Activated CD8-positive, alpha-beta memory T cell treated with anti-CD3 and anti-CD28 coated beads for 4 hours (primary cell): Measurements from ENCODE around the gene EXOSC7.
"Not testable (repeated sequence)": the region's sequence is repeated elsewhere in the genome, so short reads cannot be mapped to it uniquely, and the experiment has no call there.

Experiments
- DNase-seq, 2 donors: peaks; one replicate each; pipeline ENCODE4 v3.0.0-alpha.2; 2020; ENCODE audit warnings: low read depth in 2 of 2

EXOSC7 gene

DNA sequence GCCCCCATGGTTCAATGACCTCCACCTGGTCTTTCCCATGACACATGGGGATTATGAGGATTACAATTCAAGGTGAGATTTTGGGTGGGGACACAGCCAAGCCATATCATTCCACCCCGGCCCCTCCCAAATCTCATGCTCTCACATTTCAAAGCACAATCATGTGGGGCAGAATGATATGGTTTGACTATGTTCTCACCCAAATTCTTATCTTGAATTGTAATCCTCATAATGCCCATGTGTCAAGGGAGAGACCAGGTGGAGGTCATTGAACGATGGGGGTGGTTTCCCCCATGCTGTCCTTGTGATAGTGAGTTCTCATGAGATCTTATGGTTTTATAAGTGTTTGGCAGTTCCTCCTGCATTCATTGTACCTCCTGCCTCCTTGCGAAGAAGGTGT is 47.6 kb downstream of the EXOSC7 start:
- DNase-seq: no peak

DNA sequence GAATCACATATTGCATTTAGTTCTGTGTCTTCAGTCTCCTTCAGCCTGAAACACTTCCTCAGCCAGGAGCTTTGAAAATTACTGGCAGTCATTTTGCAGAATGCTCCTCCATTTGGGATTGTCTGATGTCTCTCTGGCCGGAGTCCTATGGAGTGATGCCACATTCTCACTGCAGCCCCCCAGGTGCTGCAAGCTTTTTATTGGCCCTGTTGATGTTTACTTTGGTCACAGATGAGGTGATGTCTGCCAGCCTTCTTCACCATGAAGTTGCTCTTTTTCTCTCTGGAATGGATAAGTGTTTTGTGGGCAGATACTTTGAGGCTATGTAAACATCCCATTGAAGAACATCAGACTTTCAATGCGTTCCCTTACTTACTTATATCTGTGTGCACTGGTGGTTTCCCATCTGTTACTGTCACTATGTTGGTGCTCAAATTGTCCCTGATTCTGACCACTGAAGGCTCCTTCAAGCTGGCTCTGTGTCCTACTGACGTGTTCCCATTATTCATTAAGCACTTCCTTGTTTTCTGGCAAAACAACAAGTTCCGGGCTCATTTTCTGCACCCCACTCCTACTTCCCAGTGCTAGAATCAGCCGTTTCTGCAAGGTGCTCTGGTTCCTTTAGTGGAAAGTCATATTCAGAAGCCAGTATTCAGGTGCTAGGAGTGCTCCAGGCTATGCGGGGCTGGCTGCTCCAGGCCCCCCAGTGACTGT is 48.7 kb downstream of the EXOSC7 start:
- DNase-seq: no peak

DNA sequence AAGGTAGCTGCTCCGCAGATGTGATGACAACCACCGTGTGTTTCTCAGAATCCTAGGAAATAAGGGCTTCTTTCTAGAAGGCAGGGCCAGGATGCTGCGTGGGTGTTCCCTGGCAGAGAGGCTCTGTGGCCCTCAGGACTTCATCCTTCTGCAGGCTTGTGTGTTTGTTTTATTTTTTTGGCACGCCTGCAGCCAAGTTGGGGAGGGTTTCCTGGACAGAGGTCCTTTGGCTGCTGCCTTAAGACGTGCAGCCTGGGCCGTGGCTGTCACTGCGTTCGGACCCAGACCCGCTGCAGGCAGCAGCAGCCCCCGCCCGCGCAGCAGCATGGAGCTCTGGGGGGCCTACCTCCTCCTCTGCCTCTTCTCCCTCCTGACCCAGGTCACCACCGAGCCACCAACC is 50.0 kb downstream of the EXOSC7 start, which contains the start of gene CLEC3B:
CLEC3B (plus strand) TSS at position 266 of the 400 bp plus-strand sequence; CDS start at position 326, 60 bp downstream.
- no peak for DNase-seq

DNA sequence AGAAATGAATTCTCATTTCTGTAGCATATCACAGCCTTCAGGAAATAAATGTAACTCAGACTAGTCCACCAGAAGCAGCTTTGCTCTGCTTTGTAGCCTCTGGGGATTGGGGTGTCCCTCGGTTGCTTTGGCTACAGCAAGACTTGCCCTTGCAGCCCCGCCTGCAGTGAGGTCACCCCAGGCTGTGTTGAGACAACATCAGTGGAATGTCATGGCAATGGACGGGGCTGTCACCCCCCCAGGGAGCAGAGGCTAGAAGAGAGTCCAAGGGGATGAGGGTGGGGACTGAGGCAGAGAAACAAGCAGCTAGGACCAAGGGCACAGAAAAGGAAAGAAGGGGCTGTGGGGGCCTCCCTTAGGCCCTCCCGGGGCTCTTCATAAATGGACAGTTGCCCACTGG is 50.9 kb downstream of the EXOSC7 start:
- no peak for DNase-seq

DNA sequence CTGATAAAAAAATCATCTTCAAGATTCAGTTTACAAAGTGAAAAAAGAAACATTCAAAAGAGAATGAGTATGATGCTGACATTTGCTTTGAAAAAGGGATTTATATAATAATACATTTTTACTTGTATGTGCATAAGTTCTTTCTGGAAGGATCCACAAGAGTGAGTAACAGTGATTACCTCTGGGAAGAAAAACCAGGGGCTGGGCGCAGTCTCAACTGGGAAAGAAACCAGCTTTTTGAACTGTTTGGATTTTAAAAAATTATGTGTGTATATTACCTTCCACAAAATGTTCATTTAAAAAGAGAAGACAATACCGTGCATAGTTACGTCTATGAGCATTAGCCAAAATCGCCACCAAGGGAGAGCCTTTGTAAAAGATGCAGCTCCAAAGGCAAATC is 51.4 kb downstream of the EXOSC7 start:
- DNase-seq: no peak

DNA sequence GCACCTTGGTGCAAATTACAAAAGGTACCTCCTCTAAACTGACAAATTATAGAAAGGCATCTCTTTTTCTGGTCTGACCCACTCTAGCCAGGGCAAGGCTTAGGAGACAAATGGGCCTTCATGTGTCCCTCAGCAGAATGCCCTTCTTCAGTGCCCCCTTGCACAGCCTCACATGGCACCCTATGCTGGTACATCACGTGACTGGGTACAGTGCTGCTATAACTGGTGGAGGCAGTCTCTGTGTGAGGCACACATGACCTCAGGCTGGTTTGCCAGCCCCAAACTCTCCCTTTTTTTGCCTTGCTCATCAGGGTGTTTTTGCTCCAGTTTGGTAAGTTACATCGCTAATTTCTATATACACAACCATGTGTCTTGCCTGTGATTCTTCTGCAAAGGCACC is 53.2 kb downstream of the EXOSC7 start:
- no peak for DNase-seq

DNA sequence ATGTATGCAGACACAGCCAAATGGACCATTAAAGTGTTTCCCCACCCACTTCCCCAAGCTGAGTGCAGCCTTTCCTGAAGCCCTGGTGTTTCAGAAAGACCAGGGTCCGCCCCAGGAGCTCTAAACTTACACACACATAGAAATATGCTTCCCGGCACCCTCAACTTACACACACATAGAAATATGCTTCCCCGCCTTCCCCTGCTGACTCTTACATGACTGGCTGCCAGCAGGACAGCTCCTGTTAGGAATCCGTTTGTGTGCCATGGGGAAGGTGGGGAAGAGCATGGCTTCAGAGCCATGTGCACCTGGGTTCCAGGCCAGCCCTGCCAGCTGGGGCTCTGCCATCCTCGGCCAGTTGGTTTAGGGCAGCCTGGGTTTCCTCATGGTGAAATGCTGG is 53.6 kb downstream of the EXOSC7 start:
- DNase-seq: no peak

DNA sequence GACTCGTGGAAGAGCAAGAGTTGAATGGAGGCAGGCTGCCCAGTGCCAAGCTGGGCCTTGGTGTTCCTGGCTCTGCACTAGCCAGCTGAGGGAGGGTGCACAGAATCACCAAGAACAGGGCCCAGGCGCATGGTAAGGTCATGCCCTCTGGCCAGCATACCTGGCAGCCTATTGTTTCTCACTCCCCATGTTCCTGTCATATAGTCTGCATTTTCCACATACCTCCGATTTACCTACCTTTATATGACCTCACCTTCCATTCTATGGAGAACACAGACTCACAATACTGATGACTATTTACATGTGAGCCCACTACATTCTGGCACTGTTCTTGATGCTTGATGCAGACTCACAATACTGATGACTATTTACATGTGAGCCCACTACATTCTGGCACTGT is 55.5 kb downstream of the EXOSC7 start:
- no peak for DNase-seq

DNA sequence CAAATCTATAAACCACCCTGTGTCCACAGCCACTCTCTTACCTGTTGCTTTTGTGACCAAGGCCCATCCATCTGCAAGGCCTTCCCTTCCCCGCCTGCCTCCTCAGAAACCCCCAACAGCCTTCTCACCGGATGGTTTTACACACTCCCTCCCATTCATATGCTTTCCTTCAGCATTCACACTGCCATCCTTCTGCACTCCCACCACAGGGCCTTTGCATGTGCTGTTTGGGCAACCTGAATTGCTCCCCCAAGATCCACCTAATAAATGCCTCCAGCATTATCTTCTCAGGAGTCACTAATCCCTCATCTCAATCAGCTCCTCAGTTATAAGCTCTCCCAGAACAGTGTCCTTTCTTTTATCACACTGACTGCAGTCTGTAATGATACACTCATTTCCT is 56.1 kb downstream of the EXOSC7 start:
- no peak for DNase-seq

DNA sequence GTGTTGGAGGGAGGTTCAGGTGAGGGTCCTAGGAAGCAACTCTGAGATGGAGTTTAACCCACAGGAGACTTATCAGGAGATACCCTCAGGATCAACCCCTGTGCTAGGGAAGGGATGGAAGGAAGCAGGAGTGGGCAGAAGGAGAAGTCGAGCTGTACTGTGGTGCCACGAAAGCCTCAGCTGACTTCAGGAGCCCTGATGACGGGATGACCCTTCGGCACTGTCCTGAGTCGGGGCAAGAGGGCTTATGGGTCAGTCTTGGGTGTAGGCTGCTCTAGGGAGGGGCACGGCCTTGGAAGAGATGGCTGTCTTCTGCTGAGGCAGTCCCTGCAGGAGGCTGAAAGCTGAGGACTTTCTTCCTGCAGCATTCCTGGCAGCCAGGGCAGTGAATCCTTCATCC is 57.7 kb downstream of the EXOSC7 start:
- DNase-seq: no peak

DNA sequence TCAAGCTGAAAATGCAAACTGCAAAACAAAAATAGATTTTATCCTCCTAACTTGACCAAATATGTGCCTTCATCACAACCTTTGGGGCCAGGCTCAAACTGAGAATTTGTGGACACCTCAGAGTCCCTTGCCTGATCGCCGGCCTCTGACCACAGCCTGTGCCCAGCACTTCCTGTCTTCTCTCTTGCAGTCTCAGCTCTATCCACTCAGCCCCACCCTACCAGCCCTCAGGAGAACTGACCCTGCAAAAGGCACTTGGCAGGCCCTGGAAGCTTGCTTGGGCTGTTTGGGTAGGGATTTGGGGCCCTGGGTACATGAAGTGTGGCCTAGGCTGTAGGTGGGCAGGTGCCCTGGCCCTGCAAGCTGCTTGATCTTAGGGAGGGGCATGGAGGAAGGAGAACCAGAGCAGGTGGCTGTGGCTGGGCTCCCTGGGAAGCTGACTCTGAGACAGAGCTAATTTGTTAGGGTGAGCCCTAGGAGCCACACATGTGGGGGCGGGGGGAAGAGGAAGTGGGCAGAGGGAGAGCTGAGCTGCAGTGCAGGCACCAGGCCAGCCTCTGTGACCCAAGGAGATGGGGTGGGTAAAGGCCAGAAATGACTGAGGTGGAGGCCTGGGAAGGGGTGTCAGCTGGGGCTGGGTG is 58.7 kb downstream of the EXOSC7 start:
- DNase-seq: no peak

DNA sequence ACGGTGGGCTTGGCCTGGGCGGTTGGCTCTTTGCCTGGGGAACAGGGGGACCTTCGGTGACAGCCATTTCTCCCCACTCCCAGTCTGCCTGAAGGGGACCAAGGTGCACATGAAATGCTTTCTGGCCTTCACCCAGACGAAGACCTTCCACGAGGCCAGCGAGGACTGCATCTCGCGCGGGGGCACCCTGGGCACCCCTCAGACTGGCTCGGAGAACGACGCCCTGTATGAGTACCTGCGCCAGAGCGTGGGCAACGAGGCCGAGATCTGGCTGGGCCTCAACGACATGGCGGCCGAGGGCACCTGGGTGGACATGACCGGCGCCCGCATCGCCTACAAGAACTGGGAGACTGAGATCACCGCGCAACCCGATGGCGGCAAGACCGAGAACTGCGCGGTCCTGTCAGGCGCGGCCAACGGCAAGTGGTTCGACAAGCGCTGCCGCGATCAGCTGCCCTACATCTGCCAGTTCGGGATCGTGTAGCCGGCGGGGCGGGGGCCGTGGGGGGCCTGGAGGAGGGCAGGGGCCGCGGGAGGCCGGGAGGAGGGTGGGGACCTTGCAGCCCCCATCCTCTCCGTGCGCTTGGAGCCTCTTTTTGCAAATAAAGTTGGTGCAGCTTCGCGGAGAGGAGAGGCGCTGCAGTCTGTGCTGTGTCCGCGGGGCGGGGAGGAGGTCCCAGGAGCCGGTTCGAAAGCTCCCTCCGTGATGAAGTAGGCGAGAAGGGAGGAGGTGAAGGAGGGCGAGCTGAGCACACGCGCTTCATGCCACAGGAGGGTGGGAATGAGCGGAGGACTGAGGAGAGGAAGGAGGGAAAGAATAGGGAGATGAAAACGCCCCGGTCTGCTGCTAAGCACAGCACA is 59.6 kb downstream of the EXOSC7 start:
- DNase-seq: no peak

DNA sequence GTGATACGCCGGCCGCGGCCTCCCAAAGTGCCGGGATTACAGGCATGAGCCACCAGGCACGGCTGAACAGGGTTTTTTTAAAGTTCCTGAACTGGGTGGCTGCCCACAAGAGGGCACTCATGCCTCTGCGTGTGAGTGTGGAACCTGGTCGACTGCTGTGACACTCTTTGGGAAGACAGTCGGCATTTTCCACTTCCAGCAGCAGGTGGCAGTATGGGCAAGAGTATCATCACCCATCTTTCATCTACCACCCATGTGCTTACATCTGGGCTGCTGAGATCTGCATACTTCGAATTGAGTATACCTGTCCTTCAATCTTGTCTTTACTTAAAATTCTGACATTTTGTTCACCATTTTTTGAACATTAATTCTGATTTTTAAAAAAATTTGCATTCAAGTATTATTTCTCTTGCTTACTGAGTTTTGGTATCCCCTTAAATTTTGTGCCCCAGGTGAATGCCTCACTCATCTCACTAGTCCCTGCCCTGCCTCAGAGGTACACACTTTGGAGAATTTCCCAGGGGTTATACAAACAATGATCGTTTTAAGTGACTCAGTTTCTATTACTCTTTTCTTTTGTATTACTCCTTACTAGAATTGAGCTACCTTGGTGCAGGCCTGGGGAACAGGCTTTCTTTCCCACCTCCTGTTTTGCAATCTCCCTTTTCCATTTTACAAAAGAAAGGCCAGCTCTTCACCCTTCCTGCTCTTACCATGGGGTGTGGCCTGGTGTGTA is 61.8 kb downstream of the EXOSC7 start:
- DNase-seq: peak; percentile 81 to 82

DNA sequence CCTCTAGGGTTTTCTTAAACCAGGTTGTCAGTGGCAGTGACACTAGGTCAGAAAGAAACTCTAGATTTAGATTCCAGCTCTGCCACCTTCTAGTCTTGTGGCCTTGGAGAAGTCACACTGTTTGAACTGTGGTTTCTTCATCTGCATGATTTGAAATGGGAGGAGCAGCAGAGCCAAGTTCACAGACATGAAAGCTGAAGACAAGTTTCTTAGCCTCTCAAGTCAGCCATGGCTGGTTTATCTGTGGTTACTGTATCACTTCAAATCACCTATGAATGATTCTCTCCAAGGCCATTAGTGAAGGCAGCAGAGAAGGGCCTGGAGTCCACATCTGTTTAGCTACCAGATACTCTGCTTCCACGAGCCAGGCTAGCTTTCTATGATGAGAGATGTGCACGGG is 65.6 kb downstream of the EXOSC7 start:
- DNase-seq: no peak

DNA sequence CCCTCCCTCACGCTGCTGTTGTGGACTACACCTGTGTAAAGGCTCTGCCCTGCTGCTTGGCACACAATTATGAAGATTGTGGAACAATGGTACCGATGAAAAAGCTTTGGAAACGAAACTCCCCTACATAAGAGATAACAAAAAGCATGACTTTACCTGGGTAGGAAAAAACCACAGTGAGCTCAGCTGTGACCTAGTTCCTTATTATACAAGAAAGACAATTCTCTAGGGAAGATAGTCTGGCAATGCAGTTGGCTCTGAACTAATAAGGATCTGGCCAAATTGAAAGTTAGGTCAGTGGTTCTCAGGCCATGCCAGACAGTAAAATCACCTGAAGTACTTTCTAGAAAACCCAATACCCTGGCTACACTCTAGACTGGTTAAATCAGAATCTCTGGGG is 66.1 kb downstream of the EXOSC7 start:
- no peak for DNase-seq

DNA sequence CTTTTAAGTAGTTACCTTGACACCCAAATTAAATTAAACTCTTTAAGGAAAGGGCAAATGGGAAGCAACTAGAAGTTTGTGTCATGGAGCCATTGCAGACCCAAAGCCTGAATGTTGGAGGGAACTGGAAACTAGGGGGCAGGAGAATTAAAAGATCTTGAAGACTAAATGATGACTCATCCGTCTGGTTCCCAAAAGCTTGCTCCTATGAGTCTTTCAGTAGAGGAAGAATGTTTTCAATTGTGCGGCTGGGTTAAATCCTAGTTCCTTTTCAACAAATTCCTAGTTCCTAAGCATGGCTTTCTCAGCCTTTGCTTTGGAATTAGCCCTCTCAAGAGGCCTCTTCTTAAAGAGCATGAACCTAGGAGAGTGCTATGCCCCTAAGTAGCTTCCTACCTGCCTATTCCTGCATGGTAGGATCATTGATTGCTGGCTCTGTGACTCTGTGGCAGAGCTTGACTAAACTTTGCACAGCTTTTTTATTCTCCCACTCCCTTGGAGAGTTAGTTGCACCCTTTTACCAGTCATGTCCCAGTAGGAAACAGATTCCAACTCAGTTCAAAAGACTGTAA is 67.8 kb downstream of the EXOSC7 start:
- DNase-seq: no peak

DNA sequence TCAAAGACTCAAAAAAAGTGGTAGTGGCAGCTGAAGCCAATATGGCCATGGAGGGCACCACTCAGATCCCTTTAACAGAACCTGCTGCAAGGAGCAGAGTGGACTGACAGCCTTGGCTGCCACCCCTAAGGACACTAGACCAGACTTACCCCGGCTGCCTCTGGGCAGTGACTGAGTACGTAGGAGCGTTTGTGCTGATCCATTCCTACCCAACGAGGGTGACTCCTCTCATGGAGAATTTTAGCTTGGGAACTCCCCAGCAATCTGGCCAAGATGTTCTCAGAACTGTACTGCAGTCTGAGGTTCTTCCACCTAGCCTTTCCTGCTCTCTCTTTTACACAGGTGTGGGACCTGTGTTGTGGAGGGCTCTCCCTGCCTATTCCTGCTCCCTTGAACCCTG is 72.2 kb downstream of the EXOSC7 start:
- no peak for DNase-seq

DNA sequence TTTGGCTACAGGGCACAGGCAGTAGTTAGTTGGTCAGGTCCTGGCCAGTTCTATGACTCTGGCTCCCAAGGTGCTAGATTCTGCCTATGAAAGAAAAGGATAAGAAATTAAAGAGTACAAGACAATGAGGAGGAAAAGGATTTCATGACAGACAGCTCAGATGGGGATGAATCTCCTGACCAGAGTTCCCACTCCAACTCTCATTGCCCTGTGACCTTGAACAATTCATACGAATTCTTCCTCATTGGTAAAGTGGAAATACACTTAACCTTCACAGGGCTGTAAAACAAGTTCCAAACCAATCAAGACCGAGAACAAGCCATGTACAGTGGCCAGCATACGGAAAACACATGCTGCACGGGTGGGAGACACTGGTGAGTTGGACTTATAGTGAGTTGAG is 73.8 kb downstream of the EXOSC7 start:
- DNase-seq: no peak

DNA sequence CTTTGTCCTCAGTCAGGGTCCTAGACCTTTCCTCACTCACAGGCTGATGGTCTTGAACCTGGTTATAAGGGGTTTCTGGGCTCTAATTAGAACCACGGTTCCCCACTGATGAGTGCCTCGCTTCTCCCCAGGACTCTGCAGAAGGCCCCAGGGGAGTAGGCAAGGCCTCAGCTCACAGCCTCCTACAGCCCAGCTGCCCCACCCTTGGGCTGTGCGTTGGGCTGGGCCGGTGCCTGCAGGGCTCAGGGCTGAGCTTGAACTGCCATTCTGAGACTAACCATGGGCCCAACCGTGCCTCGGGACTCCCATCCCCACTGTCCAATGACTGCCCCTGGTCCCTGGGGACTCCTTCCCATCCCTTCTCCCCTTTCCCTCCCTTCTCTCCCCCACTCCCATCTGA is 75.6 kb downstream of the EXOSC7 start:
- DNase-seq: no peak

DNA sequence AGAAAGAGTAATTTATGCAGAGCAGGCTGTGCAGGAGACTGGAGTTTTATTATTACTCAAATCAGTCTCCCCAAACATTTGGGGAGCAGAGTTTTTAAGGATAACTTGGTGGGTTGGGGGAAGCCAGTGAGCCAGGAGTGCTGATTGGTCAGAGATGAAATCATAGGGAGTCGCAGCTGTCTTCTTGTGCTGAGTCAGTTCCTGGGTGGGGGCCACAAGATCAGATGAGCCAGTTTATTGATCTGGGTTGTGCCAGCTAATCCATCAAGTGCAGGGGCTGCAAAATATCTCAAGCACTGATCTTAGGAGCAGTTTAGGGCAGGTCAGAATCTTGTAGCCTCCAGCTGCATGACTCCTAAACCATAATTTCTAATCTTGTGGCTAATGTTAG is 77.8 kb downstream of the EXOSC7 start:
- not testable (repeated sequence) for DNase-seq

DNA sequence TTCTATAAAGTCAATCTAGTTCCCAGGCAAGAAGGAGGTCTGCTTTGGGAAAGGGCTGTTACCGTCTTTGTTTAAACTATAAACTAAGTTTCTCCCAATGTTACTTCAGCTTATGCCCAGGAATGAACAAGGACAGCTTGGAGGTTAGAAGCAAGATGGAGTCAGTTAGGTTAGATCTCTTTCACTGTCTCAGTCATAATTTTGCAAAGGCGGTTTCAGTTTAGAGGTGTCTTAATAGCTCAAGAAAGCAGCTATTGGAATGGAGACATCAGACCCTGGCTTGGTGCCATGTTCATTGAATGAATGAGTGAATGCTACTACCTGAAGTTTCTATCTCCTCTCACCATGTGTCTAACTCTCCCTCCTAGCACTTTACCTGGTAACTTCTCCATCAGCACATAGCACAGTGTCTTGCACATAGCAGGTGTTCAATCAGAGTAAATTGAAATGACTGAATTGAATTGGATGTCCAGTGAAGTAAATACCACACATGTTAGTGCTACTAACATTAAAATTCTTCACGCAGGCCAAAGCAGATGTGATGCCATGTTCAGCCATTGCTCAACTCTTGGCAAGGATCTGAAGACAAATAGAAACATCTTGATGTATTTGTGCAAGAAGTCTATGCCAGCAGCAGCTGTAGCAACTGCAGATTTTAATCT is 78.3 kb downstream of the EXOSC7 start:
- DNase-seq: no peak
